Gastrocnemius medialis (tissue), 4 donors: ENCODE results near the gene MOB3B. TPM values are rescaled to one million over a fixed set of nuclear protein-coding genes. Genes with fewer than 3 reads are reported as not detected.

Source experiments
- ATAC-seq, 2 donors: fragments of 150-250 bp; one replicate each; pipeline ENCODE4 v1.9.1; 2016
- DNase-seq, 2 donors: peaks; one replicate each; pipeline ENCODE4 v3.0.0-alpha.2; 2019
- H3K27ac ChIP-seq, 4 donors: fragments of 200-600 bp; sonication (generic); 1 replicate in 1 of 4; 2 replicates in 3 of 4; pipeline ENCODE4 v1.5.1; 2016 to 2018; ENCODE audit warnings: mild to moderate bottlenecking in 2 of 4, moderate library complexity in 1 of 4
- H3K27me3 ChIP-seq, 3 donors: fragments of 200-600 bp; sonication (generic) in 2 of 3; 1 replicate in 1 of 3; 2 replicates in 2 of 3; pipeline versions ENCODE4 v1.5.1 to v1.6.0; 2016 to 2019; ENCODE audit warnings: mild to moderate bottlenecking in 1 of 3, moderate library complexity in 1 of 3
- H3K36me3 ChIP-seq, 2 donors: fragments of 200-600 bp; sonication (generic) in 1 of 2; one replicate each; pipeline ENCODE4 v1.5.1; 2017 to 2018
- H3K4me1 ChIP-seq, 2 donors: fragments of 200-600 bp; sonication (generic) in 1 of 2; one replicate each; pipeline ENCODE4 v1.5.1; 2016 to 2017; ENCODE audit warnings: mild to moderate bottlenecking in 2 of 2
- H3K4me3 ChIP-seq, 4 donors: fragments of 200-600 bp; sonication (generic) in 3 of 4; 1 replicate in 1 of 4; 2 replicates in 3 of 4; pipeline ENCODE4 v1.5.1; 2016 to 2019; ENCODE audit warnings: mild to moderate bottlenecking in 2 of 4
- H3K9me3 ChIP-seq, 3 donors: fragments of 200-600 bp; sonication (generic) in 2 of 3; 1 replicate in 1 of 3; 2 replicates in 2 of 3; pipeline ENCODE4 v1.5.1; 2016 to 2019
- CTCF ChIP-seq, 5 experiments: fragments of 450-650 bp in 3 of 5; fragments of 200-600 bp in 2 of 5; sonication (generic) in 2 of 5; IDR thresholded peaks in 4 of 5; conservative IDR thresholded peaks in 1 of 5; 1 replicate in 4 of 5; 2 replicates in 1 of 5; pipeline ENCODE4 v1.5.1; 2016 to 2019; ENCODE audit warnings: antibody characterized with exemption in 5 of 5, mild to moderate bottlenecking in 3 of 5, moderate library complexity in 3 of 5
- POLR2A ChIP-seq, 2 donors: fragments of 450-650 bp; IDR thresholded peaks; one replicate each; pipeline ENCODE4 v1.6.1; 2017; ENCODE audit warnings: antibody characterized with exemption in 2 of 2, mild to moderate bottlenecking in 2 of 2, moderate library complexity in 2 of 2
- in situ Hi-C, 4 donors: fragments of 200-750 bp; cut with MboI; loops; one replicate each; pipeline versions ENCODE4 v1.15.0 to v1.8.0; 2017; ENCODE audit warnings: low sequenced_read_pairs in 4 of 4
- intact Hi-C: fragments of 100-400 bp; cut with DNase I; formaldehyde crosslinking; loops from one replicate; pipeline ENCODE4 v1.15.1; 2023; ENCODE audit warnings: low total_unique reads
- total RNA-seq, 4 donors: library from RNA; depleted of rRNA; stranded (reverse); fragments of >200 nt; gene quantifications; one replicate each; pipeline versions ENCODE4 v1.1.0 to v1.2.3, GENCODE V29; 2016

Gene MOB3B
- total RNA-seq, 4 donors from 2014 or later: 3.4 to 16.3 (median 12.7) TPM

- Histone ChIP-seq H3K27ac (peak overlapping the region in 1 of 4 donors; percentile 55), H3K9me3 (no peaks in the 10 kb centered on the region), H3K27me3 (no peaks in the 10 kb centered on the region), H3K36me3 (no peaks in the 10 kb centered on the region), H3K4me1 (peaks cover 10 to 12% of the 10 kb centered on the region in 2 donors), H3K4me3 (no peak overlapping the region)
- peak; percentile 80 to 88 for ATAC-seq
- no peak for DNase-seq
- TF ChIP-seq POLR2A (IDR thresholded peaks at IDR 0.05) (no peak), CTCF (IDR thresholded peaks at IDR 0.05 in 4 of 5, conservative IDR thresholded peaks at IDR 0.05 in 1 of 5) (no peak)
- intact Hi-C loops: no loop called here
- in situ Hi-C loops: loop anchor here in 1 of 4 donors (10.0 kb wide), 1 partner anchor 62 kb away; no protein-coding TSS in a partner anchor
These were observed 147.3 kb downstream of the MOB3B start for GRCh38 chr9:27382308-27382707.

DNA sequence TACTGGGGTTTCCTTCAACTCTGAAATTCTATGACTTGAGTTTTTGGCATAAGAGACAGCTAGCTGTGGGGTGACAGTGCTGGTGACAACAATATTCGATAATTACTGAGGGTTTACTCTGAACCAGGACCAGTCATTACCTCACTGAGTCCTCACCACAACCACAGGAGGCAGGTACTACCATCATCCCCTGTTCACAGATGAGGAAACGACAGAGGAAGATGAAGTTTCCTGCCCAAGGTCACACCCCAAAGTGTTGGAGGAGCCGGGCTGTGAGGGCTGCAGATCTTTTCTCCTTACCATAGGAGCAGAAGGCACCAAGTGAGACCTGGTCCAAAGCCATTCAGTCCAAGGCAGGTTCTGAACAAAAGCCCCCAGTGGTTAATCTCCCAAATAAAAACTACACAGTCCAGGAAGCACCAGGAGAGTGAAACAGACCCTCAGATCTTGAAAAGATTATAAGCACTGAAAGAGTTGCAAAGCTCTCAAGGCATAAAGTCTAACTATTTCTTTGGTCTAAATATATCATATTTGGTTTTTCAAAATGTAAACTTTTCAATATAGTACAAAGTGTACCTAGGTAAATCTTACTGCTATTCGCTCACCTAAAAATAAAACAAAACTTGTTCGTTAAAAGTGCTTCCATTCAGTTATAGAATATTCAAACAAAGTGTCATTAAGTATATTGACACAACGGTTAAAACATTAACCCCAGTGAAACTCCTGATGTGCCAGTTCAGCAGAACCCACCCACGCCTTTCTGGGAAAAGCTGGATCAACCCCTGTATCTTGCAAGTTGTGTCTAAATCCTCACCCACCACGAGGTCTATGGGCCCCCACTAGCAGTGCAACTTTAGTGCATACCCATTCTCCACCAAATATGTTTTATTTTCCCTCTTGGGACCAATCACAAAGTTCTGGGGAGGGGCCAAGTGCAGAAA, 150.0 kb downstream of the MOB3B start:
- H3K36me3 ChIP-seq: no peaks in the 10 kb centered on the region
- intact Hi-C loops: loop anchor here (5.0 to 10.0 kb wide), 2 partner anchors 148 to 425 kb away; partner anchors contain the start of genes IFT74 and MOB3B
- H3K27me3 ChIP-seq: no peaks in the 10 kb centered on the region
- no peaks in the 10 kb centered on the region for H3K9me3 ChIP-seq
- in situ Hi-C loops: loop anchor here in 1 of 4 donors (10.0 kb wide), 2 partner anchors 65 to 165 kb away; no protein-coding TSS in a partner anchor
- peaks cover 21 to 27% of the 10 kb centered on the region in 2 donors for H3K4me1 ChIP-seq
- no peak for ATAC-seq
- DNase-seq: no peak
- TF ChIP-seq POLR2A (IDR thresholded peaks at IDR 0.05): no peak
- TF ChIP-seq CTCF (IDR thresholded peaks at IDR 0.05 in 4 of 5, conservative IDR thresholded peaks at IDR 0.05 in 1 of 5): no peak
- no peak overlapping the region for H3K4me3 ChIP-seq
- H3K27ac ChIP-seq: no peak overlapping the region

- intact Hi-C loops: loop anchor here (5.0 to 10.0 kb wide), 2 partner anchors 149 to 423 kb away; partner anchors contain the start of genes IFT74 and MOB3B
These were observed 151.7 kb downstream of the MOB3B start for GRCh38 chr9:27377811-27378456.

More at GRCh38 chr9:27377811-27378456, 151.7 kb downstream of the MOB3B start:
- TF ChIP-seq POLR2A (IDR thresholded peaks at IDR 0.05): no peak
- TF ChIP-seq CTCF (IDR thresholded peaks at IDR 0.05 in 4 of 5, conservative IDR thresholded peaks at IDR 0.05 in 1 of 5): no peak
- H3K4me1 ChIP-seq: peaks cover 30 to 38% of the 10 kb centered on the region in 2 donors
- peak overlapping the region; percentile 68 to 78 (median 74) for H3K27ac ChIP-seq
- H3K4me3 ChIP-seq: no peak overlapping the region
- ATAC-seq (no peak), DNase-seq (no peak)
- H3K27me3 ChIP-seq: no peaks in the 10 kb centered on the region
- no peaks in the 10 kb centered on the region for H3K36me3 ChIP-seq
- H3K9me3 ChIP-seq: no peaks in the 10 kb centered on the region
- in situ Hi-C loops: loop anchor here in 1 of 4 donors (10.0 kb wide), 1 partner anchor 167 kb away; no protein-coding TSS in a partner anchor
